Liver (tissue), 9 donors: ENCODE results near the gene SOBP. TPM values are rescaled to one million over a fixed set of nuclear protein-coding genes. Genes with fewer than 3 reads are reported as not detected.

Experiments used
- DNase-seq: peaks from one replicate; pipeline ENCODE4 v3.0.0-alpha.2; 2017; ENCODE audit warnings: low spot score
- H3K27ac ChIP-seq, 2 donors: one replicate each; pipeline ENCODE4 v1.7.0; 2013; ENCODE audit warnings: inconsistent platforms in 2 of 2, low read length in 2 of 2, control low read depth in 1 of 2, low read depth in 1 of 2, mild to moderate bottlenecking in 1 of 2
- H3K27me3 ChIP-seq, 4 donors: one replicate each; pipeline versions ENCODE4 v1.6.1 to v1.7.0; 2013; ENCODE audit warnings: low read length in 3 of 4, inconsistent platforms in 1 of 4, mild to moderate bottlenecking in 1 of 4, moderate library complexity in 1 of 4; ENCODE audit not compliant: control insufficient read depth in 4 of 4, insufficient read depth in 4 of 4
- H3K36me3 ChIP-seq, 4 donors: one replicate each; pipeline versions ENCODE4 v1.6.1 to v1.7.0; 2013; ENCODE audit warnings: low read length in 3 of 4, mild to moderate bottlenecking in 3 of 4, low read depth in 1 of 4, moderate library complexity in 1 of 4; ENCODE audit not compliant: control insufficient read depth in 4 of 4, insufficient read depth in 3 of 4
- H3K4me1 ChIP-seq, 4 donors: one replicate each; pipeline versions ENCODE4 v1.6.1 to v1.7.0; 2013; ENCODE audit warnings: low read length in 3 of 4, mild to moderate bottlenecking in 3 of 4, moderate library complexity in 1 of 4; ENCODE audit not compliant: control insufficient read depth in 4 of 4, insufficient read depth in 4 of 4
- H3K4me3 ChIP-seq, 3 donors: one replicate each; pipeline versions ENCODE4 v1.6.1 to v1.7.0; 2013; ENCODE audit warnings: low read length in 3 of 3, control low read depth in 1 of 3, low read depth in 1 of 3, mild to moderate bottlenecking in 1 of 3
- H3K9ac ChIP-seq, 2 donors: one replicate each; pipeline ENCODE4 v1.7.0; 2013; ENCODE audit warnings: low read length in 2 of 2, mild to moderate bottlenecking in 2 of 2, moderate library complexity in 2 of 2, control low read depth in 1 of 2, low read depth in 1 of 2
- H3K9me3 ChIP-seq, 4 donors: one replicate each; pipeline versions ENCODE4 v1.6.1 to v1.7.0; 2013; ENCODE audit warnings: low read length in 3 of 4; ENCODE audit not compliant: control insufficient read depth in 4 of 4
- EGR1 ChIP-seq, 2 donors: IDR thresholded peaks; 2 replicates each; pipeline ENCODE4 v1.6.1; 2016 to 2018; ENCODE audit warnings: antibody characterized with exemption in 2 of 2, low read depth in 2 of 2
- FOXA1 ChIP-seq: IDR thresholded peaks from 2 replicates; pipeline ENCODE4 v1.6.1; 2016; ENCODE audit warnings: antibody characterized with exemption
- FOXA2 ChIP-seq: IDR thresholded peaks from 2 replicates; pipeline ENCODE4 v1.6.1; 2016; ENCODE audit warnings: antibody characterized with exemption
- GABPA ChIP-seq, 2 donors: IDR thresholded peaks in 1 of 2; conservative IDR thresholded peaks in 1 of 2; 2 replicates each; pipeline ENCODE4 v1.6.1; 2016; ENCODE audit warnings: antibody characterized with exemption in 2 of 2, mild to moderate bottlenecking in 1 of 2, moderate library complexity in 1 of 2
- HNF4A ChIP-seq, 2 donors: conservative IDR thresholded peaks; 2 replicates each; pipeline ENCODE4 v1.6.1; 2016; ENCODE audit warnings: antibody characterized with exemption in 2 of 2, mild to moderate bottlenecking in 2 of 2
- HNF4G ChIP-seq: IDR thresholded peaks from 2 replicates; pipeline ENCODE4 v1.6.1; 2016; ENCODE audit warnings: antibody characterized with exemption
- JUND ChIP-seq, 2 donors: IDR thresholded peaks; 2 replicates each; pipeline ENCODE4 v1.6.1; 2016; ENCODE audit warnings: antibody characterized with exemption in 2 of 2
- NR2F2 ChIP-seq: IDR thresholded peaks from 2 replicates; pipeline ENCODE4 v1.6.1; 2016; ENCODE audit warnings: antibody characterized with exemption
- RAD21 ChIP-seq, 2 donors: IDR thresholded peaks; 2 replicates each; pipeline ENCODE4 v1.6.1; 2016; ENCODE audit warnings: antibody characterized with exemption in 2 of 2, mild to moderate bottlenecking in 2 of 2
- RXRA ChIP-seq, 2 donors: IDR thresholded peaks; 2 replicates each; pipeline ENCODE4 v1.6.1; 2017 to 2018; ENCODE audit warnings: antibody characterized with exemption in 2 of 2, mild to moderate bottlenecking in 1 of 2
- SP1 ChIP-seq: IDR thresholded peaks from 2 replicates; pipeline ENCODE4 v1.6.1; 2018; ENCODE audit warnings: antibody characterized with exemption, mild to moderate bottlenecking
- TAF1 ChIP-seq: conservative IDR thresholded peaks from 2 replicates; pipeline ENCODE4 v1.6.1; 2016; ENCODE audit warnings: antibody characterized with exemption, mild to moderate bottlenecking
- YY1 ChIP-seq: IDR thresholded peaks from 2 replicates; pipeline ENCODE4 v1.6.1; 2016; ENCODE audit warnings: antibody characterized with exemption, mild to moderate bottlenecking
- WGBS: extraction: QIAGEN DNeasy Blood & Tissue Kit; methylation state at CpG from one replicate; pipeline ENCODE4 v1.1.7; 2013; 5-methylcytosine and 5-hydroxymethylcytosine counted together
- polyA plus RNA-seq, 2 donors: library from polyadenylated mRNA; stranded (reverse) in 1 of 2; unstranded in 1 of 2; fragments of 200-250 nt in 1 of 2; fragments of >200 nt in 1 of 2; fragmentation: Nextera tagmentation in 1 of 2; extraction: Ambion mirVana in 1 of 2; gene quantifications; one replicate each; pipeline versions ENCODE4 v1.2.1 to v1.2.3, GENCODE V29; 2013 to 2015
- total RNA-seq, 2 donors: library from RNA; depleted of rRNA; stranded (reverse); fragments of >200 nt; gene quantifications; one replicate each; pipeline ENCODE4 v1.2.3, GENCODE V29; 2014
- TF ChIP-seq, protein P1 (sequence below): IDR thresholded peaks from 2 replicates; pipeline ENCODE4 v1.6.1; 2016; ENCODE audit warnings: antibody characterized with exemption
- TF ChIP-seq, protein P2 (sequence below): IDR thresholded peaks from 2 replicates; pipeline ENCODE4 v1.6.1; 2016; ENCODE audit warnings: antibody characterized with exemption
- TF ChIP-seq, protein P3 (sequence below): IDR thresholded peaks from 2 replicates; pipeline ENCODE4 v1.6.1; 2016; ENCODE audit warnings: antibody characterized with exemption
- TF ChIP-seq, protein P4 (sequence below): IDR thresholded peaks from 2 replicates; pipeline ENCODE4 v1.6.1; 2016; ENCODE audit warnings: antibody characterized with exemption, mild to moderate bottlenecking
- TF ChIP-seq, protein P5 (sequence below): fragments of 150-350 bp; IDR thresholded peaks from 2 replicates; pipeline ENCODE4 v1.5.1; 2017; ENCODE audit warnings: improper control_type of control experiment, low read depth, low read length; ENCODE audit not compliant: missing input control
- donor health status: healthy.
- donor health status: healthy.
- donor health status: healthy.
- donor health status: healthy.
- donor health status: healthy.

The SOBP gene
- total and polyA plus RNA-seq, 4 donors = 0.99 to 5.4 (median 1.9) TPM

DNA sequence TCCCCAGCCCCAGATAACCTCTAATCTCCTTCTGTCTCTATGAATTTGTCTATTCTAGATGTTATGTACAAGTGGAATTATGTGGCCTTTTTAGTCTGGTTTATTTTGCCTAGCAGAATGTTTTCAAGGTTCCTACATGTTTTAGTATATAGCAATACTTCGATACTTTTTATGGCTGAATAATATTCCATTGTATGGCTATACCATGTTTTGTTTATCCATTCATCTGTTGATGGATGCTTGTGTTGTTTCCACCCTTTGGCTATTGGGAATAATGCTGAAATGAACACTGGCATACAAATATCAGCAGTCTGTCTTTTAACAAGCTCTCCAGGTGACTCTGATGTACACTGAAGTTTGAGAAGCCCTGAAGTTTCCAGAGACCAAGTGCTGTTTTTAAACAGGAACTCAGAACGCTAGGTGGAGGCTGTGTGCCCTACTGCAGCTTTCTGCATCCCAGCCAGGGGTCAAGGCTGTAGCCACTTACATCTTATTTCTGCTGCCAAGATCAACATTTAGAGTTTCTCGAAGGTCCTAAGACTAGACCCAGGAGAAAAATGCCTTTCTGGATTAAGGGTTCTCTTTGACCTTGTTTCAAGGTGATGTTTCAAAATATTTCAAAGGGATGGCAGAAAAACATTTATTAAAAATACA is 123.0 kb downstream of the SOBP start:
- no peak overlapping the region for H3K9ac ChIP-seq
- no peak overlapping the region for H3K27ac ChIP-seq
- TF ChIP-seq NR2F2 (no peak), EGR1 (IDR thresholded peaks at IDR 0.05; ENCODE audit: low read depth in 2 of 2) (no peak), RAD21 (IDR thresholded peaks at IDR 0.05) (no peak), HNF4A (conservative IDR thresholded peaks at IDR 0.05) (no peak), GABPA (IDR thresholded peaks at IDR 0.05 in 1 of 2, conservative IDR thresholded peaks at IDR 0.05 in 1 of 2) (no peak), YY1 (no peak), FOXA2 (no peak), RXRA (IDR thresholded peaks at IDR 0.05) (no peak), FOXA1 (no peak)
- TF ChIP-seq, protein P1, sequence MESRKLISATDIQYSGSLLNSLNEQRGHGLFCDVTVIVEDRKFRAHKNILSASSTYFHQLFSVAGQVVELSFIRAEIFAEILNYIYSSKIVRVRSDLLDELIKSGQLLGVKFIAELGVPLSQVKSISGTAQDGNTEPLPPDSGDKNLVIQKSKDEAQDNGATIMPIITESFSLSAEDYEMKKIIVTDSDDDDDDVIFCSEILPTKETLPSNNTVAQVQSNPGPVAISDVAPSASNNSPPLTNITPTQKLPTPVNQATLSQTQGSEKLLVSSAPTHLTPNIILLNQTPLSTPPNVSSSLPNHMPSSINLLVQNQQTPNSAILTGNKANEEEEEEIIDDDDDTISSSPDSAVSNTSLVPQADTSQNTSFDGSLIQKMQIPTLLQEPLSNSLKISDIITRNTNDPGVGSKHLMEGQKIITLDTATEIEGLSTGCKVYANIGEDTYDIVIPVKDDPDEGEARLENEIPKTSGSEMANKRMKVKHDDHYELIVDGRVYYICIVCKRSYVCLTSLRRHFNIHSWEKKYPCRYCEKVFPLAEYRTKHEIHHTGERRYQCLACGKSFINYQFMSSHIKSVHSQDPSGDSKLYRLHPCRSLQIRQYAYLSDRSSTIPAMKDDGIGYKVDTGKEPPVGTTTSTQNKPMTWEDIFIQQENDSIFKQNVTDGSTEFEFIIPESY = no peak
- TF ChIP-seq, protein P2, sequence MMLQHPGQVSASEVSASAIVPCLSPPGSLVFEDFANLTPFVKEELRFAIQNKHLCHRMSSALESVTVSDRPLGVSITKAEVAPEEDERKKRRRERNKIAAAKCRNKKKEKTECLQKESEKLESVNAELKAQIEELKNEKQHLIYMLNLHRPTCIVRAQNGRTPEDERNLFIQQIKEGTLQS = no peak
- TF ChIP-seq, protein P3, sequence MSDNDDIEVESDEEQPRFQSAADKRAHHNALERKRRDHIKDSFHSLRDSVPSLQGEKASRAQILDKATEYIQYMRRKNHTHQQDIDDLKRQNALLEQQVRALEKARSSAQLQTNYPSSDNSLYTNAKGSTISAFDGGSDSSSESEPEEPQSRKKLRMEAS = no peak
- no peak for DNase-seq
- H3K9me3 ChIP-seq = no peaks in the 10 kb centered on the region
- H3K4me3 ChIP-seq = no peak overlapping the region
- no peaks in the 10 kb centered on the region for H3K36me3 ChIP-seq
- 80% methylated on average over 3 of the region's 3 CpGs for WGBS
- peaks cover 0 to 3% (median 0%) of the 10 kb centered on the region in 4 donors for H3K4me1 ChIP-seq
- no peaks in the 10 kb centered on the region for H3K27me3 ChIP-seq

DNA sequence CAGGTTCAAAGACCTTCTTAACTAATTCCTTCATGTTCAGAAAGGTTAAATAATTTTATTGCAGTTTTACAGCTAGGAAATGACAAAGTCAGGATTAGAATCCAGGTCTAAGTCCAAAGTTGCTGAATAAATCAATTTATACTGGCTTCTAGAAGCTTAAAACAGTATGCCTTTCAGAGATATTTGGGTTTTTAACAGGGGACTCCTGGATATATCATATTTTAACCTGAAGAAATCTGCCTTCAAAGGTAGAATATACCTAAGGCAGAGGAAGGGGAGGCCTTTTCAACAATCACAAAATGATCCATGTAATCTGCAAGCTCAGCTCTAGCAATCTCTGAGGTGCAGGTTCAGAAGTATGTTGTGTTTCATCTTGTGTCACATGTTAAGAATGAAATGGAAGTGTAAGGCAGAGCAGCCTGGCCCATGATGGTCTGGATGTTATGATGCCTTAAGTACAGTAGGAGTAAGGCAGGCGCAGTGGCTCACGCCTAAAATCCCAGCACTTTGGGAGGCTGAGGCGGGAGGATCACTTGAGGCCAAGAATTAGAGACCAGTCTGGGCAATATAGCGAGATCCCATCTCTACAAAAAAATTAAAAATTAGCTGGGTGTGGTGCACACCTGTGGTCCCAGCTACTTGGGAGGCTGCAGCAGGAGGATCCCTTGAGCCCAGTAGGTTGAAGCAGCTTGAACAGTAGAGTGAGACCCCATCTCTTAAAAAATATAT is 123.9 kb downstream of the SOBP start:
- H3K27me3 ChIP-seq = no peaks in the 10 kb centered on the region
- no peaks in the 10 kb centered on the region for H3K36me3 ChIP-seq
- no peak overlapping the region for H3K9ac ChIP-seq
- no peaks in the 10 kb centered on the region for H3K9me3 ChIP-seq
- TF ChIP-seq EGR1 (IDR thresholded peaks at IDR 0.05; ENCODE audit: low read depth in 2 of 2) (no peak), FOXA1 (no peak), TAF1 (no peak), GABPA (IDR thresholded peaks at IDR 0.05 in 1 of 2, conservative IDR thresholded peaks at IDR 0.05 in 1 of 2) (no peak), SP1 (no peak), FOXA2 (no peak), RAD21 (IDR thresholded peaks at IDR 0.05) (no peak), HNF4A (conservative IDR thresholded peaks at IDR 0.05) (no peak), YY1 (no peak), JUND (IDR thresholded peaks at IDR 0.05) (no peak), HNF4G (no peak), RXRA (IDR thresholded peaks at IDR 0.05) (no peak)
- TF ChIP-seq, protein P2 = no peak
- TF ChIP-seq, protein P4, sequence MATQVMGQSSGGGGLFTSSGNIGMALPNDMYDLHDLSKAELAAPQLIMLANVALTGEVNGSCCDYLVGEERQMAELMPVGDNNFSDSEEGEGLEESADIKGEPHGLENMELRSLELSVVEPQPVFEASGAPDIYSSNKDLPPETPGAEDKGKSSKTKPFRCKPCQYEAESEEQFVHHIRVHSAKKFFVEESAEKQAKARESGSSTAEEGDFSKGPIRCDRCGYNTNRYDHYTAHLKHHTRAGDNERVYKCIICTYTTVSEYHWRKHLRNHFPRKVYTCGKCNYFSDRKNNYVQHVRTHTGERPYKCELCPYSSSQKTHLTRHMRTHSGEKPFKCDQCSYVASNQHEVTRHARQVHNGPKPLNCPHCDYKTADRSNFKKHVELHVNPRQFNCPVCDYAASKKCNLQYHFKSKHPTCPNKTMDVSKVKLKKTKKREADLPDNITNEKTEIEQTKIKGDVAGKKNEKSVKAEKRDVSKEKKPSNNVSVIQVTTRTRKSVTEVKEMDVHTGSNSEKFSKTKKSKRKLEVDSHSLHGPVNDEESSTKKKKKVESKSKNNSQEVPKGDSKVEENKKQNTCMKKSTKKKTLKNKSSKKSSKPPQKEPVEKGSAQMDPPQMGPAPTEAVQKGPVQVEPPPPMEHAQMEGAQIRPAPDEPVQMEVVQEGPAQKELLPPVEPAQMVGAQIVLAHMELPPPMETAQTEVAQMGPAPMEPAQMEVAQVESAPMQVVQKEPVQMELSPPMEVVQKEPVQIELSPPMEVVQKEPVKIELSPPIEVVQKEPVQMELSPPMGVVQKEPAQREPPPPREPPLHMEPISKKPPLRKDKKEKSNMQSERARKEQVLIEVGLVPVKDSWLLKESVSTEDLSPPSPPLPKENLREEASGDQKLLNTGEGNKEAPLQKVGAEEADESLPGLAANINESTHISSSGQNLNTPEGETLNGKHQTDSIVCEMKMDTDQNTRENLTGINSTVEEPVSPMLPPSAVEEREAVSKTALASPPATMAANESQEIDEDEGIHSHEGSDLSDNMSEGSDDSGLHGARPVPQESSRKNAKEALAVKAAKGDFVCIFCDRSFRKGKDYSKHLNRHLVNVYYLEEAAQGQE = no peak
- TF ChIP-seq, protein P5, sequence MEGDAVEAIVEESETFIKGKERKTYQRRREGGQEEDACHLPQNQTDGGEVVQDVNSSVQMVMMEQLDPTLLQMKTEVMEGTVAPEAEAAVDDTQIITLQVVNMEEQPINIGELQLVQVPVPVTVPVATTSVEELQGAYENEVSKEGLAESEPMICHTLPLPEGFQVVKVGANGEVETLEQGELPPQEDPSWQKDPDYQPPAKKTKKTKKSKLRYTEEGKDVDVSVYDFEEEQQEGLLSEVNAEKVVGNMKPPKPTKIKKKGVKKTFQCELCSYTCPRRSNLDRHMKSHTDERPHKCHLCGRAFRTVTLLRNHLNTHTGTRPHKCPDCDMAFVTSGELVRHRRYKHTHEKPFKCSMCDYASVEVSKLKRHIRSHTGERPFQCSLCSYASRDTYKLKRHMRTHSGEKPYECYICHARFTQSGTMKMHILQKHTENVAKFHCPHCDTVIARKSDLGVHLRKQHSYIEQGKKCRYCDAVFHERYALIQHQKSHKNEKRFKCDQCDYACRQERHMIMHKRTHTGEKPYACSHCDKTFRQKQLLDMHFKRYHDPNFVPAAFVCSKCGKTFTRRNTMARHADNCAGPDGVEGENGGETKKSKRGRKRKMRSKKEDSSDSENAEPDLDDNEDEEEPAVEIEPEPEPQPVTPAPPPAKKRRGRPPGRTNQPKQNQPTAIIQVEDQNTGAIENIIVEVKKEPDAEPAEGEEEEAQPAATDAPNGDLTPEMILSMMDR = no peak
- TF ChIP-seq, protein P1 = no peak
- H3K4me3 ChIP-seq = no peak overlapping the region
- H3K4me1 ChIP-seq = peaks cover 0 to 3% (median 0%) of the 10 kb centered on the region in 4 donors
- no peak overlapping the region for H3K27ac ChIP-seq
- DNase-seq = no peak
- WGBS = 98% methylated on average over 4 of the region's 4 CpGs
